ENCODE data around the gene ASIC2.

Gene ASIC2

DNA sequence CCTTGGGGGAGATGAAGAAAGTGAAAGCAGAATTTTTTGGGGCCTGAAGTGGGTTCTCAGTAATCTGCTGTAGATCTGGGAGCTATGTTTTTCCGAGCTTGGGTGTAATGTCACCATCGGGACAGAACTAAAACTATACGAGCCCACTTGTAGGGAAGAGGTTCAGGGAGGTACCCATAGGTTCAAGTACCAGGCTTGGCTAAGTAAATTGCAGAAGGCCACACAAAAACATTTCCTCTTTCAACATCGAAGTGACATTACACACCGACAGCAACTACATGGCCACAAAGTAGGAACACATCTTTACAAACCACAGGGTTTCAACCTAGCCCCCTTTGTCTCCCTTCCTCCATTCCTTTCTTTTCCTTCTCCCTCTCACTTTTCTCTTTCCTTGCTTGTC, 10.2 kb upstream of the ASIC2 start:
- Histone ChIP-seq H3K36me3 (ENCODE audit: control insufficient read depth, insufficient read depth, low read length) (no peaks in the 10 kb centered on the region), H3K4me3 (ENCODE audit: low read depth, low read length) (no peak overlapping the region), H3K9ac (ENCODE audit: low read depth, low read length) (no peak overlapping the region), H3K9me3 (ENCODE audit: control insufficient read depth, insufficient read depth, low read length) (no peaks in the 10 kb centered on the region), H3K27me3 (ENCODE audit: control insufficient read depth, insufficient read depth, low read length) (peaks cover 2% of the 10 kb centered on the region), H3K4me1 (ENCODE audit: control insufficient read depth, insufficient read depth, low read length) (no peaks in the 10 kb centered on the region)

- H3K9me3 ChIP-seq (ENCODE audit: control insufficient read depth, insufficient read depth, low read length), result no peaks in the 10 kb centered on the region
- peaks cover 2% of the 10 kb centered on the region for H3K27me3 ChIP-seq (ENCODE audit: control insufficient read depth, insufficient read depth, low read length)
Observed at GRCh38 chr17:33302394-33302793, 9.3 kb upstream of the ASIC2 start.

DNA sequence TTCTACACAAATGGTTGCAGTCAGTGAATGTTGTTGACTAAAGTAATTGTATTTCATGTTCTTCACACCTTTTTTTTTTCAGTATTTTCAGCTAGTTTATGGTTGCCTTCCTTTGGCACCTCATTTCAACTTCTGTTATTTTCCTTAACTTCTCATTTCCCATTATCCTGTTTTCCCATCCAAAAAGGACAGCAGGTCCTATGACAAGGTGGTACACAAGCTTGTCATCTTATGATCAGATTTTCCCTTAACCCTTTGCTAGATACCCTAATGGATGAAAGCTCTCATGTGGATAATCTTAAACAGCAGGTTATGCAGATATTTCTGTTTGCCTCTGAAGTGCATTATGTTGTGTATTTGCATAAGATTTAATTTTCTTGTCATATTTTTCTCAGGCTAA, 7.1 kb upstream of the ASIC2 start:
- Histone ChIP-seq H3K27me3 (ENCODE audit: control insufficient read depth, insufficient read depth, low read length) (peaks cover 4% of the 10 kb centered on the region), H3K4me1 (ENCODE audit: control insufficient read depth, insufficient read depth, low read length) (no peaks in the 10 kb centered on the region), H3K9me3 (ENCODE audit: control insufficient read depth, insufficient read depth, low read length) (no peaks in the 10 kb centered on the region), H3K36me3 (ENCODE audit: control insufficient read depth, insufficient read depth, low read length) (no peaks in the 10 kb centered on the region), H3K4me3 (ENCODE audit: low read depth, low read length) (no peak overlapping the region), H3K9ac (ENCODE audit: low read depth, low read length) (no peak overlapping the region)

More at GRCh38 chr17:33302394-33302793, 9.3 kb upstream of the ASIC2 start:
- no peak overlapping the region for H3K9ac ChIP-seq (ENCODE audit: low read depth, low read length)
- H3K36me3 ChIP-seq (ENCODE audit: control insufficient read depth, insufficient read depth, low read length), result no peaks in the 10 kb centered on the region
- no peaks in the 10 kb centered on the region for H3K4me1 ChIP-seq (ENCODE audit: control insufficient read depth, insufficient read depth, low read length)
- H3K4me3 ChIP-seq (ENCODE audit: low read depth, low read length), result no peak overlapping the region

GRCh38 chr17:33299115-33299514, 6.0 kb upstream of the ASIC2 start:
- Histone ChIP-seq H3K27me3 (ENCODE audit: control insufficient read depth, insufficient read depth, low read length) (peaks cover 16% of the 10 kb centered on the region), H3K9me3 (ENCODE audit: control insufficient read depth, insufficient read depth, low read length) (no peaks in the 10 kb centered on the region), H3K4me1 (ENCODE audit: control insufficient read depth, insufficient read depth, low read length) (no peaks in the 10 kb centered on the region), H3K4me3 (ENCODE audit: low read depth, low read length) (no peak overlapping the region), H3K36me3 (ENCODE audit: control insufficient read depth, insufficient read depth, low read length) (no peaks in the 10 kb centered on the region), H3K9ac (ENCODE audit: low read depth, low read length) (no peak overlapping the region)

DNA sequence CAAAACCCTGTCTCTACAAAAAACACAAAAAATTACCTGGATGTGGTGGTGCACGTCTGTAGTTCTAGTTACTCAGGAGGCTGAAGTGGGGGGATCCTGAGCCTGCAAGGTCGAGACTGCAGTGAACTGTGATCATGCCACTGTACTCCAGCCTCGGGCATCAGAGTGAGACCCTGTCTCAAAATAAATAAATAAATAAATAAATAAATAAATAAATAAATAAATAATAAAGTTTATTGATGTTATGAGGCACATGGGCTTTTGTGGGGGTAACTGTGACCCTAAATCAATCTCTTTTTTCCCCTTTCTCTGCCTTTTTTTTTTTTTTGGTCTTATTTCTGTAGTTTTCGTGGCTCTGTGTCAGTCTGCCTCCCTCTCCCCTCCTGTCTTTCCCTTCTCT, 4.5 kb upstream of the ASIC2 start:
- peaks cover 24% of the 10 kb centered on the region for H3K27me3 ChIP-seq (ENCODE audit: control insufficient read depth, insufficient read depth, low read length)
- no peak overlapping the region for H3K9ac ChIP-seq (ENCODE audit: low read depth, low read length)
- no peaks in the 10 kb centered on the region for H3K4me1 ChIP-seq (ENCODE audit: control insufficient read depth, insufficient read depth, low read length)
- no peaks in the 10 kb centered on the region for H3K9me3 ChIP-seq (ENCODE audit: control insufficient read depth, insufficient read depth, low read length)
- H3K4me3 ChIP-seq (ENCODE audit: low read depth, low read length), result no peak overlapping the region
- H3K36me3 ChIP-seq (ENCODE audit: control insufficient read depth, insufficient read depth, low read length), result no peaks in the 10 kb centered on the region

GRCh38 chr17:33294994-33295393, 1.9 kb upstream of the ASIC2 start:
- H3K9ac ChIP-seq (ENCODE audit: low read depth, low read length), result no peak overlapping the region
- H3K27me3 ChIP-seq (ENCODE audit: control insufficient read depth, insufficient read depth, low read length), result peaks cover 41% of the 10 kb centered on the region
- H3K4me1 ChIP-seq (ENCODE audit: control insufficient read depth, insufficient read depth, low read length), result no peaks in the 10 kb centered on the region
- H3K36me3 ChIP-seq (ENCODE audit: control insufficient read depth, insufficient read depth, low read length), result no peaks in the 10 kb centered on the region
- no peak overlapping the region for H3K4me3 ChIP-seq (ENCODE audit: low read depth, low read length)
- H3K9me3 ChIP-seq (ENCODE audit: control insufficient read depth, insufficient read depth, low read length), result no peaks in the 10 kb centered on the region

GRCh38 chr17:33292201-33292980, 704 bp downstream of the ASIC2 start:
- Histone ChIP-seq H3K9ac (ENCODE audit: low read depth, low read length) (no peak overlapping the region), H3K4me3 (ENCODE audit: low read depth, low read length) (peak overlapping the region; percentile 66), H3K9me3 (ENCODE audit: control insufficient read depth, insufficient read depth, low read length) (no peaks in the 10 kb centered on the region), H3K36me3 (ENCODE audit: control insufficient read depth, insufficient read depth, low read length) (no peaks in the 10 kb centered on the region), H3K4me1 (ENCODE audit: control insufficient read depth, insufficient read depth, low read length) (no peaks in the 10 kb centered on the region), H3K27me3 (ENCODE audit: control insufficient read depth, insufficient read depth, low read length) (peaks cover 55% of the 10 kb centered on the region)

- H3K36me3 ChIP-seq (ENCODE audit: control insufficient read depth, insufficient read depth, low read length), result no peaks in the 10 kb centered on the region
- no peak overlapping the region for H3K9ac ChIP-seq (ENCODE audit: low read depth, low read length)
- H3K4me1 ChIP-seq (ENCODE audit: control insufficient read depth, insufficient read depth, low read length), result no peaks in the 10 kb centered on the region
- H3K4me3 ChIP-seq (ENCODE audit: low read depth, low read length), result peak overlapping the region; percentile 66
- peaks cover 55% of the 10 kb centered on the region for H3K27me3 ChIP-seq (ENCODE audit: control insufficient read depth, insufficient read depth, low read length)
- no peaks in the 10 kb centered on the region for H3K9me3 ChIP-seq (ENCODE audit: control insufficient read depth, insufficient read depth, low read length)
Observed at GRCh38 chr17:33291248-33292200, 1.6 kb downstream of the ASIC2 start.

DNA sequence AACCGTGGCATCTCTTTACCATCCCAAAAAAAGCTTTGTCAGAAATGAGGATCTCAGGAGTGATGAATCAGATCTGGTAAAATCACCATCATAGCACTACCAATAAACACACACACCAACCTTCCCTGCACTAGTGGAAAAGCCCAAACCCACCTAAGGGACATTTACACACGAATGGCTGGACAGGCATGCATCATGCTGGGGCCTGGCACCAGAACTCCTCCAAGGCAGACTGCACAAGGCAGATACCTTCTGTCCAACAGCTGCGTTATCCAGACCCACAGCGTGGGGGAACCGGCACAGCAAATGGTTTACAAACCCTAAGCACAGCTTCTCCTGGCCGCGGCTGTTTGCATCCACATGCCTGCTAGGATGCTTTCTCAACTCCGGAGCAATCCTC, 2.8 kb downstream of the ASIC2 start:
- Histone ChIP-seq H3K4me1 (ENCODE audit: control insufficient read depth, insufficient read depth, low read length) (no peaks in the 10 kb centered on the region), H3K36me3 (ENCODE audit: control insufficient read depth, insufficient read depth, low read length) (no peaks in the 10 kb centered on the region), H3K27me3 (ENCODE audit: control insufficient read depth, insufficient read depth, low read length) (peaks cover 51% of the 10 kb centered on the region), H3K9ac (ENCODE audit: low read depth, low read length) (no peak overlapping the region), H3K9me3 (ENCODE audit: control insufficient read depth, insufficient read depth, low read length) (no peaks in the 10 kb centered on the region), H3K4me3 (ENCODE audit: low read depth, low read length) (no peak overlapping the region)

GRCh38 chr17:33288954-33289353, 4.1 kb downstream of the ASIC2 start:
- Histone ChIP-seq H3K36me3 (ENCODE audit: control insufficient read depth, insufficient read depth, low read length) (no peaks in the 10 kb centered on the region), H3K9ac (ENCODE audit: low read depth, low read length) (no peak overlapping the region), H3K4me1 (ENCODE audit: control insufficient read depth, insufficient read depth, low read length) (no peaks in the 10 kb centered on the region), H3K9me3 (ENCODE audit: control insufficient read depth, insufficient read depth, low read length) (no peaks in the 10 kb centered on the region), H3K27me3 (ENCODE audit: control insufficient read depth, insufficient read depth, low read length) (peaks cover 38% of the 10 kb centered on the region), H3K4me3 (ENCODE audit: low read depth, low read length) (no peak overlapping the region)

- H3K36me3 ChIP-seq (ENCODE audit: control insufficient read depth, insufficient read depth, low read length), result no peaks in the 10 kb centered on the region
- H3K4me1 ChIP-seq (ENCODE audit: control insufficient read depth, insufficient read depth, low read length), result no peaks in the 10 kb centered on the region
- no peak overlapping the region for H3K9ac ChIP-seq (ENCODE audit: low read depth, low read length)
- no peak overlapping the region for H3K4me3 ChIP-seq (ENCODE audit: low read depth, low read length)
- H3K9me3 ChIP-seq (ENCODE audit: control insufficient read depth, insufficient read depth, low read length), result no peaks in the 10 kb centered on the region
- peaks cover 31% of the 10 kb centered on the region for H3K27me3 ChIP-seq (ENCODE audit: control insufficient read depth, insufficient read depth, low read length)
Observed at GRCh38 chr17:33287096-33287725, 5.9 kb downstream of the ASIC2 start.
